HG03139 (cell line): ENCODE measurements around the gene CDHR2.

ENCODE experiments used
- ATAC-seq: cut with Tn5 transposase; IDR thresholded peaks from one replicate; pipeline ENCODE4 v1.9.1; 2021; ENCODE audit not compliant: unreplicated experiment

The CDHR2 gene

DNA sequence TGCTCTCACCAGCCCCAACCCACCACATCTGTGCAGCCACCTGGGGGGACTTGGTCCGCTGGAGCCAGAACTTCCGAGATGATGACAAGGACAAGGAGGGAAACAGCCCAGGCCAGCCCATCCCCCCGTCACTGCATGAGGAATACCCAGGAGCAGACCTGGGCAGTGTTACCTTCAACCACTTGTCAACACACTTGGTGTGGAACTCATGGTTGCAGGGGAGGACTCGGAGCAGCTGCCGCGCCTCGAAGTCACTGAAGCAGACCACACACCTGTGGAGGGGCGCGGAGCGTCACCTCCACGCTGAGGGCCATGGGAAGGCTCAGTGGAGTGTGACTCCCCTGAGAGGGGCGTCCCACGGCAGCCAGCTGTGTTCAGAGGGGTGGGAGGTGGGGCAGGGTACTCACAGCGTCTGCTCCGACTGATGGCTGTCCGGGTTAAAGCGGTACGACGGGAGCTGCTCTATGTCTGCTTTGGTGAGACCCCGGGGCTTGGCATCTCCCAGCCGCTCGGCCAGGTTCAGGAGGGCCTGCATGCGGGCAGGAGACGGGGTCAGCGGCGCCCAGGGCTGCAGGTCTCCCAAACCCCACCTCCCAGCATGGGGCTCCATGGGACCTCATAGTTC, 19.9 kb upstream of the CDHR2 start:
- no peak for ATAC-seq

DNA sequence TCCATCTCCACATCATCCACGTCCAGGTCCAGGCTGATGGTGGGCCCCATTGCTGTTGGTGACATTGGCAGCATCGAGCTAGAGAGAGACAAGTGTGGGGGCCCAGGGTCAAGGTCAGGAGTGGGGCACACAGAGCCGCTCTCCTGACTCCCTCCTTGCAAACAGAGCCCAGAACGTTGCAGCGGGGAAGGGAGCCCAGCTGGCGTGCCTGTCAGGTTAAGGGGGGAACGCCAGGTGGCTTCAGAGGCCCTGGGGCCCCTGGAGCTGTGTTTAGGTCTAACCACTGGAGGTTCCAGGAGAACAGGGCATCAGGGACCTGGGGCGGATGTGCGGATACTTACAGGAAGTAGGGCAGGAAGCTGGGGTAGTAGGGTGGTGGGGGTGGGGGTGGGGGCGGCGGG, 19.4 kb upstream of the CDHR2 start:
- ATAC-seq = no peak

DNA sequence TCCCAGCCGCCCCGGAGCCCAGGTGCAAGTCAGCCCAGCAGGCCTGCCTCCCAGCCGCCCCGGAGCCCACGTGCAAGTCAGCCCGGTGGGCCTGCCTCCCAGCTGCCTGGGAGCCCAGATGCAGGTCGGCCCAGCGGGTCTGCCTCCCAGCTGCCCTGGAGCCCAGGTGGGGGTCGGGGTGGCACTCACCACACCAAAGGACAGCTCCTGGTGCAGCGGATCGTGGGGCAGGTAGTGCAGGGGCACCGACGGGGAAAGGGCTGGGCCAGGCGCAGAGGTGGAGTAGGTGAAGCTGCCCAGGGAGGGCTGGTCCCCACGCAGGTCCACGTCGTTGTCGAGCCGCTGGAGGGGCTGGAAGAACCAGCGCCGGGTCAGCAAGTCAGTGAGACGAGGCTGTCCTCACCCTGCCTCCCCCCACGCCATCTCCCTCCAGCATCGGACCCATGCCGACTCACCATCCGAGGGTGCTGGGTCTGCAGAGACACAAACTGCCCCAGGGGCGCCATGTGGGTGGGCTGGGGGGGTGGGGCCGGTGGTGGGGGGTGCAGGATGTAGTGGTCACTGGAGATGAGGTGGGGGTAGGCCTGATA, 18.7 kb upstream of the CDHR2 start:
- ATAC-seq = no peak

DNA sequence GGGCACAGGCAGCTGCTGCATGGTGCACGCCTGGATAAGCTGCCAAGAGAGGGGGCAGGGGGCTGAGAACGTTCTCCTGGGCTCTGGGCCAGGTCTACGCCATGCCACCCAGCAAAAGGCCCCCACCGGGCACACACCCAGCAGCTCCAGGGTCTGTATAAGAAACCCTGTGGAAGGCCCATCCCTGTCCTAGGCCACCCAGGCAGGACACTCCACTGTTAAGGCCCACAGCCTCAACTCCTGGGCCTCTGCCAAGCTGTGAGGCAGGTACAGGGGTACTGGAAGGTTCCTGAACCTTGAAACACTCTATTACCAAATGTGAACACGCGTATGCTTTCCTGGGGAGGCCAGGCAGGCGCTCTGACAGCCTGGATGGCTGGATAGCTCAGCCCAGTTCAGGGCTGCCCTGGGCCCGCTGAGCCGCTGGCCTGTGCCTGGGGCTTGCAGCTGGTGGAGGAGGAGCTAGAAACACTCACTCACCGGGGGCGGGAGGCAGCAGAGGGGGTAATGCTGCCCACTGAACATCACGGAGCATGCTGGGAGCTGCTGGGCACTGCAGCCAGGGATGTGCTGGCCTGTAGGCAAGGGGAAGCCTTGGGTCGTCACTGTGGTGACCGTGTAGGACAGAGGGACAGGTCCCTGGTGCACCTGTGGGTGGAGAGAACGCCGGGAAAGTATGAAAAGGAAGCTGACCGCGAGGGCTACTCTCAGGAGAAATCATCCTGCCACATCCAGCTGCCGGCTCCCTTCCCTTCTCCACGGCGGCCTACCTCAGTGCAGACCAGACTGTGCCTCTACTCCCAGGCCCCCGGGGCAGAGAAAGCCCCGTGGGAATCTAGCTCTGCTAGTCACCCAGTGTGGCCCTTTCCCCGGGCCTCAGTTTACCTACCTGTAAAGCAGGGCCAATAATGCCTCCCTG, 17.9 kb upstream of the CDHR2 start:
- no peak for ATAC-seq

DNA sequence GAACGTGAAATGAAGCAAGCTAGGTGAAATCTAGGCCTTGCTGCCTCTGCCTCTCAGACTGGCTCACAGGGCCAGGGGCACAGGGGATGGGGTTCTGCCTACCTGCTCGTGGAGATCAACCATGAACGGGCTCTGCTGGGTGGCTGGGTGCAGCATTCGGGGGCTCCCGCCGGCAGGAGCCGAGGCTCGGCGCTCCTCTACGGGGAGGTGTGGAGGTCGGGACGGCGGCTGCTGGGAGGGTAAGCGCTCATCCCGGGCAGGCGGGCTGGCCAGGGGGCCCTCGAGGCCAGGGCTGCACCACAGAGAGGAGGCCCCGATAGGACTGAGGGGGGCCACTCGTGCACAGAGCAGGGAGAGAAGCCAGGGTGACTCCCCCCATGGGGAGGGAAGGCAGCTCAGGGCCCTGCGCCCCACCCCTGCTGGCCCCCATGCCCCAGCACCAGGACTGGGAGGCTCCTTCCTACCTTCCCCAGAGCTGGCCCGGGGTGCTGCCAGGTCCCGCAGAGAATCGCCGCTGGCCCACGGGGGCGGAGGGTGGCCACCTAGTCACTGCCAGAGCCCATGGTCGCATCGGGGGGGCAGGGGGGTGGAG, 17.1 kb upstream of the CDHR2 start:
- no peak for ATAC-seq

DNA sequence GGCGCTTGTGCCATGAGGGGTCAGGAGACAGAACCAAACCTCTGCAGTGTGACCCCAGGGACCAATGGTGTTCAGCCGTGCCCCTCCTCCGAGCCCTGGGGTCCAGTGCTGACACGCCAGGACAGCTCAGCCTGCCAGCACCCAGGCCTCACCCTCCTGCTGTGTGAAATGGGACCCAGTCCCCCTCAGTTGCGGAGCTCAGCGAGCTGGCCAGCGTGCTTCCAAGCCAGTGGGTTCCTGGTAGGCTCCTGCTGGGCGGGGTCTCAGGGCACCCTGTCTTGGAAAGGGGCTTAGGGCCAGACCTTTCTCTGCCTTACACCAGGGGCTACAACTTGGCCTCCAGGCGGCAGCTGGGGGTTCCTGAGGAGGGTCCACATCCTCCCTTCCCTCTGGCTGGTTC, 16.3 kb upstream of the CDHR2 start:
- ATAC-seq = no peak

DNA sequence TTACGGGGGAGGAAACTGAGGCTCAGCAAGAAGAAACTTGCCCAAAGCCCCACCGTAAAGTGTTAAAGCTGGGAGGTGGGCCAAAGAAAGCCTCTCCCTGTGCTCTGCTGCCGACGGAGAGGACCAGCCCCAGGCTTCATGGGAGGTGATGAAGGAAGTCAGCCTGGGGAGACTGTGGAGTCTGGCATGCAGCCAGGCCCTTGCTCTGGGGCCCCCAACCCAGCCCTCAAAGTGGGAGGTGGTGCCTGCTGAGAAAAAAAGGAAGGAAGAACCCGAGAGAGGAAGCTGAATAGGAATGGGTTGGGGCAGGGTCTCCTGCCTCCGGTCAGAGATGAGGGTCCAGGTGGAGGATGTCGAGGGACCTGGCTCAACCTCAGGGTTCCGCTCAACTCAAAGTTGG, 15.8 kb upstream of the CDHR2 start:
- ATAC-seq = no peak

DNA sequence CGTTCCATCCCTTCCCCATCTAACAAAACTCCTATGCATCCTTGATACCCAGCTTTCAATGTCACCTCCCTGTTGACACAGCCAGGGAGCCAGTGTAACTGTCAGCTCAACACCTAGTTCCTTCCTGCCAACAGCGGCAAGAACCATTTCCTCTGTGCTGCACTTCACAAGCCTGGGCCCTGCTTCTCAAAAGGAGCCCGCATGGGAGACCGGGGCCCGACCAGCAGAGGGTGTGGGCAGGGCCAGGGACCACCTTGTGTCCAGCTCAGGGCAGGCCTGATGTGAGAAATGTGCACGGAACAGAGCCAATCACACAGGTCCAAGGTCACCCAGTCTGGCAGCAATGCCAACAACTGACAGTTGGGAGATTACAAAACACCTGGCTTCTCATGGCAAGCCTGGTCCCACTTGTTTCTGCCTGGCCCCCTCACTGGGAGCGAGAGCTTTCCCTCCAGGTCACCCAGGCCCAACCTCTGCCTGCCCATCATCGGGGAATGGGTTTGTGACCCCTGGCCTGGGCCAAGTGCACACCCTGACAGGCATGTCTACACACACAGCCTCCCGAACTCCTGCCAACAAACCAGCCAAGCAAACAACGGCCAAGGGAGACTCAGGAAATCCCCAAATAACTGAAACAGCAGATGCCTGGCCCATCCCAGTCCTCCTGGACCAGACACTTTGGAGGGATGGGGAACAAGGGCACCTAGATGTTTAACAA, 15.1 kb upstream of the CDHR2 start:
- ATAC-seq = no peak

DNA sequence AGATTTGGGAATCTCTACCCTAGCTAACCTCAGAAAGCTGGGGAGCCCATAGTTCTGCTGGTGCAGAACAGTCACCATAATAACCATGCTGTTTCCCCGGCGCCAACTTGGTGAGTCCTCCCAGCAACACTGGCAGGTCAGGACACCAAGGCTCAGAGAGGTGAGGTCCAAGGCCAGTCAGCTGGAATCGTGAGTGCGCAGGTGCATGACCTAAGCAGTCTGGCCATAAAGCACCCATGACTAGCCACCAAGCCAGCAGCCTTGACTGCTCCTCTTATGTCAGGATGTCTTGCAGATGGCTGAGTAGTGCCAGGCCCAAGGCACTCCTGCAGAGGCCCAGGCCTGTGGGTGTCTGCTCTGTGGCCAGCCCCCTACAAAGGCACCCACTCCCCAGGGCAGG, 14.5 kb upstream of the CDHR2 start:
- no peak for ATAC-seq

DNA sequence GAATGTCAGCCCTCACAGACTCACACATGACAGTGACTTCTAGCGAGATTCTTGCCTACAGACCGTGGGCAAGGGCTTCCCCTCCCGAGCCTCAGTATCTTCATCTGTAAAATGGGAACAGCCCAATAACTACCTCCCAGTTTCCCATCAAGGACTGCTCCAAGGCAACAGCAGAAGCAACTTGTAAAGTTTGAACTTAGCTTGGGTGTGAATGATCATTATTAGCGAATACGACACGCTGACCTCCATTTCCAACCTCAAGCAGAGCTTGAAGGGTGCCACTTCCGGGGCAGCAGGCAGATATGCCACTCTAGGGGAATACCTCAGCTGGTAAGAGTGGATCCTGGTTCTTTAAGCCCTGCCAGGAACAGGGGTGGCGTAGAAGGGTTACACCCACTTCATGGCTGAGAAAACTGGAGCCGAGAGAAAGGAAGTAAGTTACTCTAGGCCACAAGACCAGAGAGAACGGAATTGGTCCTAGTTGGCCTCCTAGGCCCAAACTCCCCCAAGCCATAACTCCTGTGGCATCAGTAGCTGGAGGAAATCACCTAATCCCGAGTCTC, 14.0 kb upstream of the CDHR2 start:
- no peak for ATAC-seq

DNA sequence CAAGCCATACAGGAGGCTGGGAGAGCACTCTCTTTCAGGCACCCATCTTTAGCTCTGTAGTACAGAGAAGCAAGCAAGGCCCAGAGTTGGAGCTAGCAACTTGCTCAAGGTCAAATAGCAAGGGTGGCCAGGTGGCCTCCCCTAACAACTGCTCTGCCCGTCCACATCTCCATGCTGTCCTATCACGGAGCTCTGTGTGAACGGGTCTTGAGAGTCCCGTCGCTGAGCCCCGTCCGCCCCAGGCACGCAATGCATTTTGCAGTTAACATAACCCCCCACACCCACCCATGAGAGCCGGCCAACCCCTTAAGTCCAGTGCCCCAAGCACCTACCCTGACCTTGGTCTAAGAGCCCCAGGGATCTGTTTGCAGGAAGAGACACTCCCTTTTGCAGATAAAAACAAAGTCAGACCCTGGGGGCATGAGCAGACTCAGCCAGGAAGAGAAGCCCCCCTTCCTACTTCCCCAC, 13.4 kb upstream of the CDHR2 start:
- ATAC-seq = no peak

DNA sequence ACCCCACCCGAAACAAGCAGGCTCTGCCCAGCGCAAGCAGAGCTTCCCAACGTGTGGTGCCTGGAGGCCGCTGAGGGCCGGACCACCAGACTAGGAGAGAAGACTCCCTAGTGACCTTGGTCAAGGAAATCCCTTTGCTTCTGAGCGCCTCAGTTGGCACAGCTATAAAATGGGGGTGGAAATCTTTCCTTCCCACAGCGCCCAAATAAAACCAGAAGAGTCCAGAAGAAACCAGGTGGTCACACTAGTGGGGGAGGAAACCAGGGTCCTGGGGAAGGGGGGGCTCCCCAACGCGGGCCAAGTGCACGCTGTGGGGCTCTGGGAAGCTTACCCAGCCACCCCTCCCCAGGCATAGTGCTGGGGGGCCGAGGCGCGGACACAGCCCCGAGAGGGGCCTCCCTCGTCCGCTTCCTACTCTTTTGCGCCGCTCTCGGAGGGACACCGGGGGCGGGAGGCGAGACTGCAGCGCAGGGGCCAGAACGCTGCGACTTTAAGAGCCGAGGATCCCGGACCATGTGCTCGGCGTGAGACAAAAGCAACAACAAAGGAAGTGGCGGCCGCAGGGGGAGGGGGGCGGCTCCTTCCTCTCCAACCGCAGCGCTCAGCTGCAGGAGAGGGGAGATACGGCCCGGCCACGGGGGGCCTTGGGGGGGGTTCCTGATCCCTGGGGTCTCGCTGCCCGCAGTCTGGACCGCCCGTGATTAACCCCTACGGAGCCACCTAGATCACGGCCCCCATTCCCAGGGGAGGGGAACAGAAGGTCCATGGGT, 12.8 kb upstream of the CDHR2 start:
- ATAC-seq = no peak

DNA sequence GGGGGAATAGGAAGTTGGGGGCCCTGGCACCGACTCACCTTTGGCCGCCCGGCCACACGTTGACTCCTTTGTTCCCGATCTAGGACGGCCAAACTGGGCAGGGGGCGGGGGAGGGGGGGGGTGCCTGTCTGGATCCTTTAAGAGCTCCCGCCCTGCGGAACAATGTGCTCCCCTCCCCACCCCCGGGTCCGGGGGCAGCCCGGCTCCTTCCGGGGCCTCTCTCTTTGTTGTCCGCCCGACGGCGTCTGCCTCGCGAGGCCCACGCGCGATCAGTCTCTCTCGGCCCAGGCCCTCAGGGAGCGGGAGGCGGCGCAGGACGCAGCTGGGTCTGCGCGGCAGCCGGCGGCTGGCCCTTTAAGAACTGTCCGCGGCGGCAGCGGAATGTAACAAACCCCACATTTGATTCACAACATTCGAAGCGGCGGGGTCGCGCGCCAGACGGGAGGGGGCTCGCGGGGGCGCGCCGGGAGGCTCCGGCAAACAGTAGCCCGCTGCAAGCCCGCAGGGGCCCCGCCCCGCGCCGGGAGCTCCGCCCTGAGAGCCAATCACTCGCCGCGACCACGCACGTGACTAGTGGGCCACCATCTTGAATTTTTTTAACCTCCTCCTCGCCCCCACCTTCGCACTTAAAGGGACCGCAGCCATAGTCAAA, 12.1 kb upstream of the CDHR2 start, which contains the start of gene RNF44:
RNF44 (minus strand) TSS at position 501 of the 652 bp plus-strand sequence. CDS start 4,930 bp downstream, outside the sequence.
- peak; percentile 45 for ATAC-seq

DNA sequence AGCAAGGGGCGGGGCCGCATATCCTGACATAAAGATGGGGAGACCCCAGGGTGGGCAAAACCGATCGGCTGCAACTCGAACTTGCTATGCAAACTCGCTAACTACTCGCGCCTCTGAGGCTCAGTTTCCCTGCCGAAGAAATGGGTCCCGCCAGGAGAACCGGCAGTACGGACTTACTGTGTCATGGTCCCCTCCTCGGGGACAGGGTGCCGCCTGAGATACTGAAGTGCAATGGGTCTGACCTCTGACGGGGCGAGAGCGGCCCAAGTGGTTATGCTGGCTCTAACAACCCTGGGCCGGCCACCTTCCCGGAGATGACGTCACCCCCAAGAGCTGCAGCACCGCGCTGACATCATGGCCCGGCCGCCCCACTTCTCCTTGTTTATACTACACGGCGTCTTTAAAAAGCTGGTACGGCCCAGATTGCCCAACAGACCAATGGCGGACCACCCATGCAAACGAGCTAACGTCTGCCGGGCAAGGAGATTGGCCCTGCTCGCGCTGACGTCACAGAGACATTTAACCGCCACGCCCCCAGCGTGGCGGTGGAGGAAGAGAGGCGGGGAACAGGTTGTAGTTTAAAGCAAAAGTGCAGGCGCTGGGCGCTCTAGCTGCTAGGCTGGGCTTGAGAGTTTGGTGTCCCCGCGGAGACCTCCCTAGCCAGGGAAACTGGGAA, 11.4 kb upstream of the CDHR2 start:
- ATAC-seq = peak; percentile 60

DNA sequence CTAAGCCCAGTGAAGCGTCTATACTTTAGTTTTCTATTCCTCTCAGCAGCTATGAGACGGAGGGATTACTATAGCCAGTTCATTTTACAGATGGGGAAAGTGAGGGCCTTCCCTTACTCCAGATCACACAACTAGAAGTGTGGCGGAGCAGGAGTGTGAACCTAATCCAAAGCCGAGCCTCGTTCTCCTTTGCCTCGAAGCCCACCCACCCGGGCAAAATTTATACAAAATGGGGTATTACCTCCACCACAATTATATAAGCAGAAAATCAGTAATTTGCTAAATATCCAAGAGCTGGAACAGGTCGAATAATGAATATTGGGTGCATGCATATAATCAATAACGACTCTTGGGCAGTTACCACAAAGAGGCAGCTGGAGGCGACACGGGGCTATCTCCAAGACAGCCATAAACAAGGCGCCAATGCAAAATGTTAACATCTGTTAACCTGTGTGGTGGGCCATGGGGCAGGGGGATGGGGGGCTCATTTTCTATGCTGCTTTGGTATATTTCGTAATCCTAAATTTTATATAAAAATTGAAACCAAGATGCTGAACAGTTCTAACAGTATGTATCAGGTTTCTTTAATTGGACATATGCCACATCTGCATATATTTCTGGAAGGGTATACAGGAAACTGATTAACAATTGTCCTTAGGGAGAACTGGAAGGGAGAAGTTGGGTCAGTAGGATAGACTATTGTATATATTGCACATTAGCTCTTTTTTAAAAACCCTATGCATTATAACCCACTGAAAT, 10.7 kb upstream of the CDHR2 start:
- ATAC-seq = no peak

DNA sequence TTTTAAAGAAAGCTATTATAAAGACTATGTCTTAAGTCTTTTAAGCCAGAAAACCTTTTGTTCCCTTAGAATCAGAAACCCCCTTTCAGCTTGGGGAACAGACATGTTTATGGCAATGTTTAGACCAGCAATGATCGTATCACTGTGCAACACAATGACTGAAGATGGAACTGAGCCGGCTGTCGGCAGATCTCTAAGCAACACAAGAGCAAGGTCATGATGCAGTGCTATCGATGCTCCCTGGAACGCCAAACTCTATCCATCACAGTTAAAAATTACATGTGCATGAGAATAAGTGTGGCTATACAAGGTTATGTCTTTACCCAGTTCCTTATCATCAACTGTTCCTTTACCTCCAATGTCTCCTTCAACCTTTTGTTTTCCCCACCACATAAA, 10.2 kb upstream of the CDHR2 start:
- ATAC-seq = no peak

DNA sequence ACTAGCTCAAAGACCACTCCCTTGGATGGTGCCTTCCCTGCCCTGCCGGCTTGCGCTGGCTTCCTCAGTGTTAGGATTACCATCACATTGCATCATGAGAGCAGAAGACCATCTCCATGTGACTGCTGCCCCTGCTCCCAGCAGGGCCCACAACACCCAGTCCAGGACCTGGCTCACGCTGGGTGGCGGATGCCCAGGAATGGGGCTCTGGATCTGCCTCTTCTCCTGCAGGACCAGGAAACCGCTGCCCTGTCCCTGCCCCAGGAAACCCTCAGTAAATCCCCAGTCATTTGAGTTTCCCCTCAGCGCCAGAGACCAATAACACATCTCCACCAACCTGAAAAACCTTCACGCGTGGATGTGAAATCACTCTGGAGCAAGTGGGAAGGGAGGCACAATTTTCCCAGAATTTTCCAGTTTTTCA, 8.7 kb upstream of the CDHR2 start:
- no peak for ATAC-seq

DNA sequence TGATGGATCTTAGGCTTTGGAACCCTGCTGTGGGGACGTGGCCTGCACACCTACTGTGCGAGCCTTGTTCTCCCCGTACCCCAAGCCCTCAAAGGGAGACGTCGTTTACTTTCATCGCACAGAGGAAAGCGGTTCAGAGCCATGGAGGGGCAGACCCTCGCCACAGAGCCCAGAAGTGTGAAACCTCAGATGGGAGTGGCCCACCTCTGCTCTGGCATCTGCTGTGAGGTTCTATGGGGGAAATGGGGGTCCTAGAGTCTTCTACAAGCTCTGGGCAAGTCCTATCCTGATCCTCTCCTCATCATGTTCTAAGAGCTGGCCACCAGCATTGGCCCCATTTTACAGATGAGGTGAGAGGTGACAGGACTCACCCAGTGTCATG, 8.2 kb upstream of the CDHR2 start:
- ATAC-seq = no peak
